Measurements from ENCODE around the gene LPCAT3.

DNA sequence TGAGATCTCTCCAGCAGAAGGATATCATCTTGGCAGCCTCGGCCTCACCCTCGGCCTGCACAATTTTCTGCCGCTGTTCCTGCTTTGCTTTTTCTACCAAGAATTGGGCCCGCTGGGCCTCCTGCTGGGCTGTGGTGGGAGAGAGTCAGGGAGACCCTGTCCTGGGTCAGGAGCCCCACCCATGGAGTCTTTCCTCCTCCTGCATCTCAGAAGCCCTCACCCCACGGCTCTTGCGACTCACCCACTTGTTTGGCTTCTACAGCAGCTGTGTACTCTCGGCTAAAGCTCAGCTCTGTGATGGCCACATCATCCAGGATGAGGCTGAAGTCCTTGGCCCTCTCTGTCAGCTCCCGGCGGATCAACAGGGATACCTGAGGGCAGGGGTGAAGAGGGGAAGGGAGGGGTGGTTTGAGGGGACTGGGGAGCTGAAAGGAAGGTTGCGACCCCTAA lies 50.6 kb downstream of the LPCAT3 start:
- TF ChIP-seq, protein P1, sequence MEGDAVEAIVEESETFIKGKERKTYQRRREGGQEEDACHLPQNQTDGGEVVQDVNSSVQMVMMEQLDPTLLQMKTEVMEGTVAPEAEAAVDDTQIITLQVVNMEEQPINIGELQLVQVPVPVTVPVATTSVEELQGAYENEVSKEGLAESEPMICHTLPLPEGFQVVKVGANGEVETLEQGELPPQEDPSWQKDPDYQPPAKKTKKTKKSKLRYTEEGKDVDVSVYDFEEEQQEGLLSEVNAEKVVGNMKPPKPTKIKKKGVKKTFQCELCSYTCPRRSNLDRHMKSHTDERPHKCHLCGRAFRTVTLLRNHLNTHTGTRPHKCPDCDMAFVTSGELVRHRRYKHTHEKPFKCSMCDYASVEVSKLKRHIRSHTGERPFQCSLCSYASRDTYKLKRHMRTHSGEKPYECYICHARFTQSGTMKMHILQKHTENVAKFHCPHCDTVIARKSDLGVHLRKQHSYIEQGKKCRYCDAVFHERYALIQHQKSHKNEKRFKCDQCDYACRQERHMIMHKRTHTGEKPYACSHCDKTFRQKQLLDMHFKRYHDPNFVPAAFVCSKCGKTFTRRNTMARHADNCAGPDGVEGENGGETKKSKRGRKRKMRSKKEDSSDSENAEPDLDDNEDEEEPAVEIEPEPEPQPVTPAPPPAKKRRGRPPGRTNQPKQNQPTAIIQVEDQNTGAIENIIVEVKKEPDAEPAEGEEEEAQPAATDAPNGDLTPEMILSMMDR (IDR thresholded peaks at IDR 0.05; ENCODE audit: low read depth, low read length, missing input control) = no peak
- TF ChIP-seq REST (IDR thresholded peaks at IDR 0.05) (no peak), JUND (IDR thresholded peaks at IDR 0.05) (no peak), YY1 (IDR thresholded peaks at IDR 0.05) (no peak), MAX (IDR thresholded peaks at IDR 0.05) (no peak), NR2F2 (IDR thresholded peaks at IDR 0.05) (no peak), EGR1 (IDR thresholded peaks at IDR 0.05; ENCODE audit: low read depth in 2 of 2) (no peak), TAF1 (conservative IDR thresholded peaks at IDR 0.05) (no peak), RAD21 (IDR thresholded peaks at IDR 0.05) (no peak), ATF3 (IDR thresholded peaks at IDR 0.05) (no peak), RXRA (IDR thresholded peaks at IDR 0.05) (no peak), SP1 (IDR thresholded peaks at IDR 0.05) (no peak), GABPA (IDR thresholded peaks at IDR 0.05 in 1 of 2, conservative IDR thresholded peaks at IDR 0.05 in 1 of 2) (no peak), HNF4G (IDR thresholded peaks at IDR 0.05) (no peak)

All from liver (tissue), 3 donors.